Stimulated activated CD4-positive, alpha-beta T cell treated with anti-CD3 and anti-CD28 coated beads, Interleukin-4, amount 100 ng/mL, for 48 hours (primary cell): Measurements from ENCODE around the gene CTCF.

Experiments used
- DNase-seq, 2 donors: peaks; one replicate each; pipeline ENCODE4 v3.0.0-alpha.2; 2020; ENCODE audit warnings: low read depth in 2 of 2

The CTCF gene

DNA sequence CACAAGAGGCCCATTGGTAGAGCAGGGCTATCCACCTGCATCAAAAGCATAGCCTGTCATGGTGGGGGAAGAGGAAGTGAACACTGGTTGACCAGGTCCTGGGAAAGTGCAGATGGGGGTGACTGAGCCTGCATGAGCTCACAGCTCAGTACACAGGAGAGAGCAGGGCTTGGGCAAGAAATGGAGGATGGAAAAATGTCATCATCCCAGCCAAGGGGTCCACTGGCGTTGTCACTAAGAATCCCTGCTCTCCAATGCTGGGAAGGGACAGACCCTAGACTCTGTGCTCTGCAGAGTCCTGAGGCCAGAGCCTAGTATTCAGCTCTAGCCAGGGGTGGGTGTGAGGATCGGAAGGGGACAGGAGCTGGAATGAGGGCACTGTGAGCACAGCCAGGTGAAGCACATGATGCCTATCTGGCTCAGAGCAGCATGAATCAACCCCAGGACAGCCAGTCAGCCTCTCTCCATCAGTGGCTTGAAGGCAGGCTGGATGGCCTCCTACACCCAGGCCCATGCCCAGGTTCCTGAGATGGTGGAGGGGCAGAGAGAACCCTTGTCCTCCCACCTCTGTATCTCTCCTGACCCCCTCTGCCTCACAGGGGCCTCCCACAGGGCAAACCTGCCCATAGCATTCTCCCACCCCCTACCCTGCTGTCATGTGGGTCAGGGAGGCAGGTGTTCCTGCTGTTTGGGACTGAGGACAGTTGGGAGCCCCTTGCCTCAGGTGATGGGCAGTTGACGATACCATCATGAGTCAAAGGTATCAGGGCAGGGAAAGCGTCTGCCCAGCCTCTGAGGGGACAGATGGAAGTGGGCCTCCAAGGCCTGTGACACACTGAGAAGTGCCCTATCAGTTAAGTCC, 13.8 kb upstream of the CTCF start:
- DNase-seq: no peak

DNA sequence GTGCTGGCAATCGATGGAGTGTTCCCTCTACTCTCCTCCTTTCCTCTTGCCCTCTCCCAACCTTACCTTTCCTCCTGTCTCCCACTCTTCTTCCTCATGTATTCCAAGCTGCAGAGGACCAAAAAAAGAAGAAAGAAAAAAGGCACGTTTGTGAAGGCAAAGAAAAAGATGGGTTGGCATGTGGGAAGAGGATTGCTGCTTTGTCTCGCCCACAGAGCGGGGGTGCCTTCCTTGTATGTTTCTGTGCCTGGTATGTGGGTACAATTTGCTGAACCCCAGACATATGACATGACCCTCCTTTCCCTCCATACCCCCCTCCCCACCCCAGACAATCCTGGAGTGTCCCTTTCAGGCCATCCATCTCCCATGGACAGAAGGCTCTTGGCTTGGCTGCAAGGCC, 13.1 kb upstream of the CTCF start:
- no peak for DNase-seq

DNA sequence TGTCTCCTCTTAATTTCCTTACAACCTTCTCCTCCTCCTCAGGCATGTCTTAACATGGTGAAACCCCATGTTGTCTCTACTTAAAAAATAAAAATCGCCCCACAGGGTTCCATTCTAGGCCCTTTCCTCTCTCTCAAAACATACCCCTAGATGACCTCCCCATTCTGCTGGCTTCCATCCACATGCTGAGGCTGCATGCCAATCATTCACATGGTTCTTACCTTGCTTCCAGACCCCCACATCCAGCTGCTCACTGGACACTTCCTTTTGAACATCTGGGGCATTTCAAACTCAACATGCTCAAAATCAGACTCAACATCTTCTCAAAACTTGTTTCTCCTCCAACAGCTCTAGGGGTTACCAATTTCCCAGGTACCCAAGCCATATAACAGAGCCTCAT, 12.4 kb upstream of the CTCF start:
- DNase-seq: no peak

DNA sequence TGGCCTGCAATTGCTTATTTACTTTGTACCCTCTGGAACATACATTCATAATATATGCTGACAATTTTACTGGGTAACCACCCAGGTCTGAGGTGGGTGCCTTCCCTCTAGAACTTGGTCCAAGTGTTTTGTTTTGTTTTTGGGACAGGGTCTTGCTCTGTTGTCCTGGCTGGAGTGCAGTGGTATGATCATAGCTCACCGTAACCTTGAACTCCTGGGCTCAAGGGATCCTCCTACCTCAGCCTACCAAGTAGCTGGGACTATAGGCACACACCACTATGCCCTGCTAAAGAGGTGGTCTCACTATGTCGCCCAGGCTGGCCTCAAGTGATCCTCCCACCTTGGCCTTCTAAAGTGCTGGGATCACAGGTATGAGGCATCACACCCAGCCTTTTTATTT, 11.2 kb upstream of the CTCF start:
- no peak for DNase-seq

DNA sequence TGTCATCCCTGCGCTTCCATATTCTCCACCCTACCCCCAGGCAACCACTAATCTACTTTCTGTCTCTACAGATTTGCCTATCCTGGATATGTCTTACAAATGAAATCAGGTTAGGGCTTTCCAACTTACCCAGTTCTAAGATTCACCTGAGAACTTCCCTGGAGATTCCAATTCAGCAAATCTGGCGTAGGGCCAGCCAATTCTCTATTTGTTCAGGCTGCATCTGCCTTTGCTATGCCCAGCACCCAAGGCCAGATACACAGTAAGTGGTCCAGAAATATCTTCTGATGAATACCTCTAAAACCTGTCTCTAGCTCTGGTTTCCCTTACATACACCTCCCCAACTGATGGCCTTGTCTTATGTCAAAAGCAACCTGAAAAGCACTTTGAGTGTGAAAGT, 10.4 kb upstream of the CTCF start:
- DNase-seq: no peak

DNA sequence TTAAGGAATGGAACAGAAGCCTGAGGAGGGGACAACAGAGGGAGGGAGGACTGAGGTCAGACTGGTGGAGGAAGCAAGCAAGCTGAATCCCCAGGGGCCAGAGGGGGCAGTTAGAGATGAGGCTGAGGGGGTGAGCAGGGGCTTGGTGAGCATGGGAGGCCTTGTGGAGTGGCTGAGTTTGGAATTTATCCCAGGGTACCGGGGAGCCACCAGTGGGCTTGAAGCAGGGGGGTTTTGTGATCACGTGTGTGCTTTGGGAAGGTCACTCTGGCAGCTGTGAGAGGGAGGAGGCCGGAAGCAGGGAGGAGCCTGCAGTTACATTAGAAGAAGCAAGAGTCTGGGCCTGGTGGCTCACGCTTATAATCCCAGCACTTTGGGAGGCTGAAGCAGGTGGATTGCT, 9.8 kb upstream of the CTCF start:
- no peak for DNase-seq

DNA sequence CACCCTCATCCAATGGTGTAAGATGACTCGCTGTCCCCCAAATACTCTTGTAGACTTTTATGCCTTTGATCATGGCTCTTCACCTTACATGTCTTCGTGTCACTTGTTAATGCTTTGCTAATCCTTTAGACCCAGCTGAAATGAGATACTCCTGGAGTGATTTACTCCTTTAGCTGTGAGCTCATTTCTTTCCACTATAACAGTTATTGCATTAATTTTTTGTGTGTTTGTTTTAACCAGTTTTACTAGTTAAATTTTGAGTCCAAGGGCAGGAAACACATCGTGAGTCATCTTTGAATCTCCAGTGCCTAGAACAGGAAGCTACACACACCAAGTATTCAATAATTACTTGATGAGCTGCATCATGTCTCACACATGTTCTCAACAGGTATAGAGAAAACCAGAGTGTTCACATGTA, 6.5 kb upstream of the CTCF start:
- no peak for DNase-seq

DNA sequence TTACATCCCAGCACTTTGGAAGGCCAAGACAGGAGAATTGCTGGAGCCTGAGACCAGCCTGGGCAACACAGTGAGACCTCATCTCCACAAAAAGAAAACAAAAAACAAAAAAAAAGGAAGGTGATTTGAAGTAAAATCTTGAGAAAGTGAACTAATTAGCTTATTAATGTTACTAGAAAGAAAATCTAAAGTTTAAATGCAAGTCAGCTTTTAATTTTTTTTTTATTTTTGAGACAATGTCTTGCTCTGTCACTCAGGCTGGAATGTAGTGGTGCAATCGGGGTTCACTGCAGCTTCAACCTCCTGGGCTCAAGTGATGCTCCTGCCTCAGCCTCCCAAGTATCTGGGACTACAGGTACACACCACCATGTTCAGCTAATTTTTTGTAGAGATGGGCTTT, 3.5 kb upstream of the CTCF start:
- no peak for DNase-seq

DNA sequence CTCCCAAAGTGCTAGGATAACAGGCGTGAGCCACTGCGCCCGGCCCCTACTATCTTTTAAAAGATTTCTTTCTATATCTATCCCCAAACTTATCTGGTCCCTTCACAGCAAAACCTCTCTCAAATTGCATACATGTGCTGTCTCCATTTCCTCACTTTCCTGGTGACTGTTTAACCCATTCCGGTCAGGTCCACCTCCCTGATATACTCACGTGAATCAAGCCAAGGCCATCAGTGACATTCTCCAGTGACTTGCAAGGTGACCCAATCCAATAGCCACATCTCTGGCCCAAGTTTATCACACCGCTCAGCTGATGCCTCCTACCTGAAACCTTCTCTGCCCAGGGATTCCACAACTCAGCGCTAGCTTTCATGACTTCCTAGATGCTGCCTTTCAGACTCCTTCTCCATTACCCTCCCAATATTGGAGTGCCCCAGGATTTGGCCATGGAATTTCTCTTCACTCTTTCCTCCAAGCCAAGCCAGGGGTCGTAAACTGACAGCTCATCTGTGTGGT, 1.4 kb upstream of the CTCF start:
- DNase-seq: no peak

DNA sequence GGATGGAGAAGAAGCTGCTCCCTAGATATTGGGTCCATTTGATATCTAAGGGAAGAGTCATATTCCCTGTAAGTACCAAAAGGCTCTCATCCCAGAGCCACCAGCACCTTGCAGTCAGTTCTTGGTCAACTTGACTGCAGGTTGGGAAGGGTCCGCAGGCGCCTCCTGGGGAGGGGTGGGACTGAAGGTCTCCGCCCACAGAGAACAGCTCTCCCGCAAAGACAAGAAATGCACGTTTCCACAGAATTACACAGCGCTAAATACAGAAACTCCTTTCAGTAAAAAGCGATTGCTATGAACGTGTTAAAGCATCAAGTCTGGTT, 864 bp upstream of the CTCF start:
- no peak for DNase-seq

DNA sequence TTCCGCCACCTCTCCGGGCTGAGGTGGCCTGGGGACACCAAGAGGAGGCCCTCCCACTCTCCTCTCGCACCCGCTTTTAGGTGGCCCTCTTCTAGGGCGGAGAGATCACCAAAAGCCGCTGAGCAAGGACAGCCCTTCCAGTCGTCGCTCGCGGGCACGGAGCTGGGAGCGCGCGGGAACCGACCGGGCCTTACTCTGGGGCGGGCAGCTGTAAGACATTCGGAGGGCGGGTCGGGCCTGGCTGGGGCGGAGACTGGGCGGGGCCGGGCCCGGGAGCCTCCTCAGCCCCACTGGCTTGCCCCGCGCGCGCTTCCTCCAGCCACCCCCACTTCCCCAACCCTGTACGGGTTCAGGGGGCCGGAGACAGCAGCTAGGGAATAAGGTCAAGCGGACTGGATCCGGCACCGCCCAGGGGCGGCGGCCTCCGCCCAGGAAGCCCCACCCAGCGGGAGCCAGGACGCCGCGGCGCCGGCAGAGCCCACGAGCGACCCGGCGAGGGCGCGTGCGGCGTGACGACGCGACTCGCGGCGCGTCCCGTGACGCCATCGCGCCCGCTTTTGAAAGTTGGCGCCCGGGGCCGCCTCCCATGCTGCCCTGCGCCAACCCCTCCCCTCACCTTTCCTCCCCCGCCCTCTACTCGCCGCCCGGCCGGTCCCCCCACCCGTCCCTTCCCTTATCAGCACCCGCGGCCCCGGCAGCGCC, 351 bp upstream of the CTCF start:
- peak; percentile 96 to 98 for DNase-seq

DNA sequence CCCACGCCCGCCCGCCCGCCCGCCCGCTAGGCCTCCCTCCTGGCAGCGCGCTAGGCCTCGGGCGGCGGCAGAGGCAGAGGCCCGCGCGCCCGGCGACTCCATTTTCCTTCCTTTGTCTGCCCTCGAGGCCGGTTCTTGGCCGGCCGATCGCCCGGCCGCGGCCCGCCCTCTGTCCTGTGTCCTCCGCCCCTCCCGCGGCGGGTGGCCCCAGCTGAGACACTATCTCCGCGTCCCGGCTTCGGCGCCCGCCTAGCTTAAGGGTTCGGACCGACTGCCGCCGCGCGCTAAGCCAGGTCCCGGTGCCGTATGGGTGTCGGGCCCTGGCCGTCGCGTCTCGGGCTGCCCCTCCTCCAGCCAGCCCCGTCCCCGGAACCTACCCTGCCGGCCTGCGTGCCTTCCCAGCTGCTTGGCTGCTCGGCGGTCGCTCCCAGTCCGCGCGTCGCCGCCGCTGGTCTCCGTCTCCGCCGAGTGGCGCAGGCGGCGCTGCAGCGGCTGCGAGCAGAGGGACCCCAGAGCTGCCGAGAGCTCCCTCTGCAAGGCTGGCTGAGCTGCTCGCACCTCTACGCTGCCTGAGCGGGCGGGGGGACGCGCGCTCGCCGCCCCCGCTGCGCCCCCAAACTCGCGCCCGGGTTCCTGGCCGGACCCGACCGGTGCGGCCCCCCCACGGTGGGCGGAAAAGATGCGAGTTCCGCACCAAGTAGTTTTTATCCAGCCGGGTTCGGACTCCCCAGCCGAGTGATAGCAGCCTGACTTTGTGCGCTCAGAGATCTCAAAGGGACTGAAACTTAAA, 787 bp downstream of the CTCF start:
- DNase-seq: peak; percentile 36 to 43

DNA sequence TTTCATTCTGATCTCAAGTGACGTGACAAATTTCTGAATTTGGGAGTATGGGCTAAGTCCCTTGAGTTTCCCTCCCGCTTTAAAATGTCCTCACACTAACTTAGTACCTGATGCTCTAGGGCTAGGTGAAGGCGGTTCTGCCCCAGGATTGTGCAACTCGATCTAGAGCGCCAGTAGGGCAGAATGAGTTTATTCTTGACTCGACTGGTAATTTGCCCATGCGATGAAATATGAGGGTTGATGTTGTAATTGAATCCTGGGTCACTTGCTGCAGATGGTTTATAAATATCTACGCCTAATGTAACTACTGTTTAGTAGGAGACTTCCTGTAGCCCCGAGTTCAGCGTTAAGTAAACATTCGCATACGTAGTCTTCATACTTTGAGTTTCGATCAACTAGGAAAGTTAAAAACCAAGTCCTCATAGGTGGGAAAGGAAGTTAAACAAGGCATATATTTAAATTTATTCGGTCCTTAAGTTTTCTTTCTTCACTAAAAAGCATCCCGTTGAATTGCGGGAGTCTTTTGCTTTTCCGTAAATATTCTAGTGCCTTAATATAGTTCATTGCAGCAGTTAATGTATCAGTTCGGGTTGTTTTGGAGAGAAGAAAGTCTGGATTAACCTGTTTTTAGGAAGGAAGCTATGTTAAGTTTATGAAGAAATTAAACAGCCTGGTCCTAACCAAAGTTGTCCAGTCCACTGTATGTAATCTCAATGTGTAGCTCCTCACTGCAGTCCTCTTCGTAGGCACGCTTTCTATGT, 1.6 kb downstream of the CTCF start:
- no peak for DNase-seq

DNA sequence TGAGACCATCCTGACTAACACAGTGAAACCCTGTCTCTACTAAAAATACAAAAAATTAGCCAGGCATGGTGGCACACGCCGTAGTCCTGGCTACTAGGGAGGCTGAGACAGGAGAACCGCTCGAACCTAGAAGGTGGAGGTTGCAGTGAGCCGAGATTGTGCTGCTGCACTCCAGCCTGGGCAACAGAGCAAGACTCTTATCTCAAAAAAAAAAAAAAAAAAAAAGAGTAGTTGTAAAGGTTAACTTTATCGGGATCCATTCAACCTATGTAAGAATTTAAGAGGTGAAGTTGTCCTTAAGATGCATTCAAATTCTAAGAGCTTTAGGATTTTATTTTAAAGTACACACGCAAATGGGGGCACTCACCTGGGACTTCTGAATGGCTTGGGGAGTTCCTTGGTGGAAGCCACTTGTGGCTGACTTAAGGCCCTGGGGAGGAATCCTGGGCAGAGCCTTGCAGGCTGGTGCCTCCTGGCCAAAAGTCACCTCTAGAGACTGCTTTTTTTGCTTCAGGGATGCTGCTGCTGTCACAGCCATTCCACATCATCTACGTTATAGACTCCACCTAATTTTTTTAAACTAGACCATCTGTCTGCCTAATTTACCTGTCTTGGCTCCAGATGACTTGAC, 3.3 kb downstream of the CTCF start:
- no peak for DNase-seq

DNA sequence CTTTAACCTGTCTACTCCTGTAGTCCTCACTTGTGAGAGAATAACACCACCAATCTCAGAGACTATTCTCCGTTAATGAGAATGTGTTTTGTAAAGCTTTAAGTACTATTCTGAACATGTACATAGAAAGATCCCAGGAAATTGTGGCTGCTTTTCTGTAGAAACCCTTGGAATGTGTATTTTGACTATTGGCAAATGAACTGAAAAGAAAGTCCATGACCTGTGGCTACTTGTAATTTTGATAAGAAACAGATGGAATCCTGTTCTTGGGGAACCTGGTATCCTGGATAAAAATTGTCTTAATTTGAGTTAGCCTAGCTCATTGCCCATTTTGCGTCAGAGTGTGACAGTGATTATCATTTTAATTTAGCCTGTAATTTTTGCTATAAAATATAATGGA, 9.1 kb downstream of the CTCF start:
- no peak for DNase-seq

DNA sequence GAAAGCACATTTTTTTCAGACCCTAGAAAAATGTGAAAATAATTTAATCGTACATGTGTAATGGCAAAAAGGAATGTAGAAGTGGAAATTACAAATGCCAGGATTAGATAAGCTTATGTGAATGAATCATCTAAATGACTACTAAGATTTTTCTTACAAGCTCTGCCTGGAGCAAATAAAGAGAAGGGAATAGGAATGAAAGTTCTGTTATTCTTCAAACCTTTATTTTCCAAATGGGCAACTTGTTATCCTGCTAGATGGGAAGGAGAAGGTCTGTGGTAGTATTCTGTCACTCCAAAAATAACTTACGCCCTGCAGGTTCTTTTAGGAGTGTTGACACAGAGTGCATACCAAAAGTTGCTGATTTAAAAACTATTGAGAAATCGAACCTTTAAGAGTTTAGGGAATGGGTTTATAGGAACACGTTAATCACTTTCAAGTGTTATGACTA, 9.7 kb downstream of the CTCF start:
- no peak for DNase-seq

DNA sequence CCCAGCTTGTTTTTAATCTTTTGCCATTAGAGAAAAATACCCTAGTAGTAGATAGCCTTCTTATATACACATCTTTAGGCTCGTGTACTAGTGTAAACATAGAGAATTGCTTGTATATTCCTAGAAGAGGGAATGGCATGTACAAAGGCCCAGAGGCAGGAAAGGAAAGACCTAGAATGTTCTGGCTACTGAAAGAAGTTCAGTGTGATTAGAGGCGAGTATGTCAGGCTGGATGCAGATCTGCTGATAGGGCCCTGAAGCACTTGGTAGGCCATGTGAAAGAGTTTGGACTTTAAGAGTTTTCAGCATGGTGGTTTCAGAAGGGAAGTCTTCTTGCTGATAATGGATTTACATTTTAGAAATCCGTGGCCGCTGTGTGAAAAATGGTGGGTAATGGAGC, 17.4 kb downstream of the CTCF start:
- DNase-seq: no peak

DNA sequence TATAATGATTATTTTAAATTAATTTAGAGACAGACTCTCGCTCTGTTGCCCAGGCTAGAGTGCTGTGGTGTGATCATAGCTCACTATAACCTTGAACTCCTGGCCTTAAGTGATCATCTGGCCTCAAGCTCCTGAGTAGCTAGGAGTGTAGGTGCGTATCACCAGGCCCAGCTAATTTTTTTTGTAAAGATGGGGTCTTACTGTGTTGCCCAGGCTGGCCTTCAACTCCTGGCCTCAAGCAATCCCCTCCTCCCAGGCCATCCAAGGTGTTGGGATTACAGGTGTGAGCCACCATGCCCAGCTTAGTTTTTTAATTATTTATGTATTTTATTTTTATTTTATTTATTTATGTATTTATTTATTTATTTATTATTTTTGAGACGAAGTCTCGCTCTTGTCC, 17.9 kb downstream of the CTCF start:
- no peak for DNase-seq

DNA sequence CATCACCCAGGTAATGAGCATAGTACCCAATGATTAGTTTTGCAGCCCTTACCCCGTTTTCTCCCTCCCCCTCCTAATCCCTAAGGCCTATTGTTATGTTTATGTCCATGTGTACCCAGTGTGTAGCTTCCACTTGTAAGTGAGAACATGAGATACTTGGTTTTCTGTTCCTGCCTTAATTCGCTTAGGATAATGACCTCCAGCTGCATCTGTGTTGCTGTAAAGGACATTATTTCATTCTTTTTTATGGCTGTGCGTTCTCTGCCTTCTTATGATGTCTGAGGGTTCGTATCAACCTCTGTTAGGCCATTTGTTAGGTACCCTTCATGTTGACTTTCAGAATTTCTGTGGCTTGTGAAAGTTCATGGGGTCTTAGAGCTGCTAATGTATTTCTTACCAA, 31.0 kb downstream of the CTCF start:
- no peak for DNase-seq

DNA sequence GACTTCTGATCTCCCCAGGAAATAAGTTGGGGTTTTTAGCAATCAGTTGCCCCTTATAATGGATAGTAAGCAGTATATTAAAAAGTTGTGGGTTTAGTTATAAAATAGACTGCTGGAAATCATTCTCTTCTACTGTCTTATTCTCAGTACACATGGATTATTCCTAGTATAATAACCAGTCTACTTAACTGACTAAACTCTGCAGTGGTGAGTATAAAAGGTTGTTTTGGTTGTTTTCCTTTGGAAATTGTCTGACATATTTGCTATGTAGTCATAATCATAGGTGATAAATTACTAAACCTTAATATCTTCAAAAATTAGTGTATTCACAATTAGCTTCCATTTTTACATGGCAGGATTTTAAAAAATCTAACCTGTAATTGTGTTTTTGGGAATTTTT, 31.4 kb downstream of the CTCF start:
- no peak for DNase-seq

DNA sequence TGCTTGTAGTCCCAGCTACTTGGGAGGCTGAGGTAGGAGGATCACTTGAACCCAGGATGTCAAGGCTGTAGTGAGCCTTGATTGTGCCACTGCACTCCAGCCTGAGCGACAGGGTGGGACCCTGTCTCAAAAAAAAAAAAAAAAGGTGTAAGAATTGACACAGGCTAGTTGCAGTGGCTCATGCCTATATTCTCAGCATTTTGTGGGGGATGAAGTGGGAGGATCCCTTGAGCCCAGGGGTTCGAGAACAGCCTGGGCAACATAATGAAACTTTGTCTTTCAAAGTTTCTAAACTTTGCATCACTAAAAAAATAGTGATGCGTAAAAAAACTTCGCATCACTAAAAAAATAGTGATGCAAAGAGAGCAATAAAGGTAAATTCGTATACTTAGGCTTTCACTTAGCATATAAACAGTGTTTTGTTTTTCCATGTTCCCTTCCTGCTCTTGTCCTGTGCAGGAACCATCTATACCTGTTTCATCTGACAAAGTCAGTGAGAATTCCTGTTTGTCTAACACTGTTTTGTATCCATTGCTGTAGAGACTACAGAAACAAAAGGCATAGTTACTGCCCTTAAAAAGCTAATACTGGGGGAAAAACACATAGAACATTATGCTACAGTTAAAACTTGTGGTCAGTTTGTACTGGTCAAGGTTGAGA, 32.1 kb downstream of the CTCF start:
- no peak for DNase-seq
